ENCODE data around the gene LRRC37A2.
"Not testable (repeated sequence)": the region's sequence is repeated elsewhere in the genome, so short reads cannot be mapped to it uniquely, and the experiment has no call there.

LRRC37A2 gene

DNA sequence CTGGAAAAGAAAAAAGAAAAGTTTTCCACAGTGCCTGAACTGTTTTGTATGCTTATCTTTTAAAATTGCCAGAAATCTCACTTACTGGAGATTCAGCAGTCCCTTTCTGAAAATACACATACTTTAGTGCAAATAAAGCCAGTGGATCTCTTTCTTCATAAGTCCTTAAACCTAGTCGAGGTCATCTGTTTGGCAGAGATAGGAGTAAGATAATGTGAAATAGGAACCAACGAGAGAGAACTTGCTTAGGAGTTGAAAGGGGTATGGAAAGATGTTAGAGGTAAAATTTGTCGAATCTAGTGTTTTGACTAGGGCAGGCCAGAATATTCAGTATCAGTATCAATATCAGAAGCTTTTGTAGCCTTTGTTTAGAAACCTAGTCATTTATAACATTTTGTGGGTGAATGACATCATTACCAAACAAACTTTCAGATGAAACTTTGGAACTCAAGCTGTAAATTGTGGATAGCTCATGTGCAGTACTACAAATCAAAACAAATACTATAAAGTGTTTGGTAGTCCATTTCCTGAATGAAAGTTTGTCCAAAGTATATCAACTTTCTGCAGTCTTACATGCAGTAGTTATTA is 86.2 kb downstream of the LRRC37A2 start:
- not testable (repeated sequence) for DNase-seq (ENCODE audit: low read depth)

- DNase-seq (ENCODE audit: low read depth) = not testable (repeated sequence)
Observed at GRCh38 chr17:46600767-46601166, 88.5 kb downstream of the LRRC37A2 start.

- DNase-seq (ENCODE audit: low read depth) = not testable (repeated sequence)
Observed at GRCh38 chr17:46603125-46603524, 90.9 kb downstream of the LRRC37A2 start.
